GM21717 (cell line): ENCODE data around the gene CD37.
"Not testable (repeated sequence)": the region's sequence is repeated elsewhere in the genome, so short reads cannot be mapped to it uniquely, and the experiment has no call there.

Experiments
- ATAC-seq: cut with Tn5 transposase; IDR thresholded peaks from one replicate; pipeline ENCODE4 v1.9.1; 2021; ENCODE audit warnings: mild to moderate bottlenecking, moderate library complexity; ENCODE audit not compliant: unreplicated experiment

Gene CD37, protein sequence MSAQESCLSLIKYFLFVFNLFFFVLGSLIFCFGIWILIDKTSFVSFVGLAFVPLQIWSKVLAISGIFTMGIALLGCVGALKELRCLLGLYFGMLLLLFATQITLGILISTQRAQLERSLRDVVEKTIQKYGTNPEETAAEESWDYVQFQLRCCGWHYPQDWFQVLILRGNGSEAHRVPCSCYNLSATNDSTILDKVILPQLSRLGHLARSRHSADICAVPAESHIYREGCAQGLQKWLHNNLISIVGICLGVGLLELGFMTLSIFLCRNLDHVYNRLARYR

DNA sequence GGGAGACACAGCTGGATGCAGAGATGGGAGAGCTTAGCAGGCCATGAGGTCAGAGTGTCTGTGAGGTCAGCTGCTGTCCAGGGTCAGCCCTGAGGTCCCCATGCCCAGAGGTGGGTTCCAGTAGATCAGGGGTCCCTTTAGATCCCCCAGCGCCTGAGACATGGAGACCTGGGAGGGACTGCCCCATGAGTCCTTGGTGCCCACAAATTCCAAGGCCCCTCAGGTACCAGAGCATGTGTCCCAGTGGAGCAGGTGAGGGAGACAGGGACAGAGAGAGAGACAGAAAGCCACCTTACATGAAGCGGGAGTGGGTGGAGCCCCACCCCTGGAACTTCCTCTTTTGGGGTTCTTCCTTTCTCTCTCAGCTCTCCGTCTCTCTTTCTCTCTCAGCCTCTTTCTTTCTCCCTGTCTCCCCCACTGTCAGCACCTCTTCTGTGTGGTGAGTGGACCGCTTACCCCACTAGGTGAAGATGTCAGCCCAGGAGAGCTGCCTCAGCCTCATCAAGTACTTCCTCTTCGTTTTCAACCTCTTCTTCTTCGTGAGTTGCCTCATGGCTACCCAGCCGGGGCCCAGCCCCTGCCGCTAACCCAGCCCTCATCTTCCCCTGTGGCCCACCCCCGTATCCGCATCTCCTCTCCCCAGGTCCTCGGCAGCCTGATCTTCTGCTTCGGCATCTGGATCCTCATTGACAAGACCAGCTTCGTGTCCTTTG lies at the start of gene CD37:
Gene CD37, plus strand, starts transcription at position 336 of the 713 bp plus-strand sequence. Its CDS starts 135 bp downstream, at position 471.
- ATAC-seq = no peak

DNA sequence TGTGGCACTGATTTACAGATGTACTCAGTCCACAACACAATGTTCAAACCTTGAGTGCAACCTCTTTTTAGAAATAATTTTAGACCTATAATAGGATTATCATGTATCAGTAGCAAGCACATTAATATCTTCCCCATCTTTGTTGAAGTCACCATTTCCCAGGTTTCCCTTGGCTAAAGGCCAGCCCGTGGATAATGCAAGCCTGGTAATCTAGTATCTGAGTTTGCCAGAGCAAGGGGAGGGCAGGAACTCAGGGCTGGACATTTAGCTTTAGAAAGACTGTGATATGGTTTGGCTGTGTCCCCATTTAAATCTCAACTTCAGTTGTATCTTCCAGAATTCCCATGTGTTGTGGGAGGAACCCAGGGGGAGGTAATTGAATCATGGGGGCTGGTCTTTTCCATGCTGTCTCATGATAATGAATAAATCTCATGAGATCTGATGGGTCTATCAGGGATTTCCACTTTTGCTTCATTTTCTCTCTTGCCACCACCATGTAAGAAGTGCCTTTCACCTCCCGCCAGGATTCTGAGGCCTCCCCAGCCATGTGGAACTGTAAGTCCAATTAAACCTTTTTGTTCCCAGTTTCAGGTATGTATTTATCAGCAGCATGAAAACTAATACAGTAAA lies 48.0 kb upstream of the CD37 start:
- no peak for ATAC-seq

DNA sequence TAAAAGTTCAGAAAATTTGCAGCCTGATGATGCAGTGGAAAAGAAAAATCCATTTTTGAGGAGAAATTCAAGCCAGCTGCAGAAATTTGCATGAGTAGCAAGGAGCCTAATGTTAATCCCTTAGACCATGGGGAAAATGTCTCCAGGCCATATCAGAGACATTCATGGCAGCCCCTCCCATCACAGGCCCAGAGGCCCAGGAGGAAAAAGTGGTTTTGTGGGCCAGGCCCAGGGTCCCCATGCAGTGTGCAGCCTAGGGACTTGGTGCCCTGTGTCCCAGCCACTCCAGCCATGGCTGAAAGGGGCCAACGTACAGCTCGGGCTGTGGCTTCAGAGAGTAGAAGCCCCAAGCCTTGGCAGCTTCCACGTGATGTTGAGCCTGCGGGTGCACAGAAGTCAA lies 47.0 kb upstream of the CD37 start:
- not testable (repeated sequence) for ATAC-seq

DNA sequence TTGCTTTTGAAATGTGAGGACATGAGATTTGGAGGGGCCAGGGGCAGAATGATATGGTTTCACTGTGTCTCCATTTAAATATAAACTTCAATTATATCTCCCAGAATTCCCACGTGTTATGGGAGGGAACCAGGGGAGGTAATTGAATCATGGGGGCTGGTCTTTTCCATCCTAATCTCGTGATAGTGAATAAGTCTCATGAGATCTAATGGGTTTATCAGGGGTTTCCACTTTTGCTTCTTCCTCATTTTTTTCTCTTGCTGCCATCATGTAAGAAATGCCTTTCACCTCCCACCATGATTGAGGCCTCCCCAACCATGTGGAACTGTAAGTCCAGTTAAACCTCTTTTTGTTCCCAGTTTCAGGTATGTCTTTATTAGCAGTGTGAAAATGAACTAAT lies 45.9 kb upstream of the CD37 start:
- not testable (repeated sequence) for ATAC-seq

DNA sequence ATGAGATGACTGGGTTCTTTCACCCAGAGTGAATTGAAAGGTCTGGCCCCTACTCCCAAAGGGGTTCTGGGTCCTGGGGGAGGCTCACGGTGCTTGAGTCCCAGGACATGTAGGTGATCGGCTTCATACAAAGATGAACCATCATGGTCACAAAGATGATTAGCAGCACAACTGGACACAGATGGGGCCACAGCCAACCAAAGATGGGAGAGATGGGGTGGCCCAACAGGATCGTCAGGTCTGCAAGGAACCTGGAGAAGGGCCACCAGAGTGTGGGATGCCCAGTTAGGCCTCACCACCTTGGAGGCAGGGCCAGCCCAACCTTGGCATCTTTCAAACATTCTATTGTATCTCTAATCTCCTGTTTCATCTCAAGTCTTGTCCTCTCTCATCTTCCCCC lies 44.7 kb upstream of the CD37 start:
- no peak for ATAC-seq

DNA sequence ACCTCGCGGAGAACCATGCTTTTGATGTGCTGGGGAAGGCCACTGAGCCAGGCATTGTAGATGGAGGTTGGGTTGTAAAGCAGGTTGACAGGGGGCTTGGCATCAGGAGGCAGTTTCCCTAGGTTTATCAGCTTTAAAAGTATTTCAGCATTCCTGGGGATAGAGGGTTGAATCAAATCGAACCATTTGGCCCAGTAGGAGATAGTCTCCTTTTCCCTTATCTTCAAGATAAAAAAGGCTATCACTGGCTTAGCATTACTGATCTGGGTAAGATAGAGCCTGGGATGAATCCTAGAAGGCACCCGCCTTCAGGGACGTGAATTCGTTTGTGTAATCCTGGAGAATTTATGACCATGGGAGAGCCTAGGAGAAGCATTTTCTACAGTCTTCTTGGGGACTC lies 40.8 kb upstream of the CD37 start:
- no peak for ATAC-seq

DNA sequence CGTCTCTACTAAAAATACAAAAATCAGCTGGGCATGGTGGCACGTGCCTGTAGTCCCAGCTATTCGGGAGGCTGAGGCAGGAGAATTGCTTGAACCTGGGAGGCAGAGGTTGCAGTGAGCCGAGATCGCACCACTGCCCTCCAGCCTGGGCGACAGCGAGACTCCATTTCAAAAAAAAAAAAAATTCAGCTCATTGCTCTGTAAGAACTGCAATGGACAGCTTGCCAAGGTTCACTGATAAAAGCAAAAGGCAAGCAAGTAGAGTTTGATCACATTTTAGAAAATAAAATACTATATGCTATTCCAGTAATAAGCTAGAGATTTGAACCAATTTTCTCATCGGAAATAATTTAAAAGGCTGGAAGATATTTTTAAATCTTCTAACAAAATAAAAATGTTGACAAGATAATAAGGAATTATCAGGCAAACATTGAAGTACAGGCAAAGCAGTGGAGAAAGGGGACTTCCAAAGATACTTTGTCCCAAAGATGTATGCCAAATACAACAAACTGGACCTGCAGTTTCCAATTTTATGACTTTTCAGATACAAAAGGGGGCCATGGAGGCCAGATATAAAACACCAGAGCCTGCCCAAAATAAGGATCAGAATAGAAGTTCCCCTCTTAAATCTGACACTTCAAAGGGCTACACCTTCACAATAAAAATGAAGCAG lies 39.9 kb upstream of the CD37 start:
- no peak for ATAC-seq

DNA sequence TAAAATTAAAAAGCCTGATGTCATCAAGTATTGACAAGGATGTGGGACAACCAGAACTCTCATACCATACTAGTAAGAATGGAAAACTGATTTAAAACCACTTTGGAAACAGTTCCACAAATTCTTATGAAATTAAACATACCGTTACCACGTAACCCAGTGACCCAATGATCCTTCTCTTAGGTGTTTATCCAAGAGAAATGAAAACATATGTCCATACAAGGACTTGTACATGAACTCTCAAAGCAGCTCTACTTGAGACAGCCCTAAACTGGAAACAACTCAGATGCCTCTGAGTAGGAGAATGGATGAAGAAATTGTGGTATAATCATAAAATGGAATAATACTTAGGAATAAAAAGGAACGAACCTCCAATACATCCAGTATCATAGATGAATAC lies 37.8 kb upstream of the CD37 start:
- no peak for ATAC-seq

DNA sequence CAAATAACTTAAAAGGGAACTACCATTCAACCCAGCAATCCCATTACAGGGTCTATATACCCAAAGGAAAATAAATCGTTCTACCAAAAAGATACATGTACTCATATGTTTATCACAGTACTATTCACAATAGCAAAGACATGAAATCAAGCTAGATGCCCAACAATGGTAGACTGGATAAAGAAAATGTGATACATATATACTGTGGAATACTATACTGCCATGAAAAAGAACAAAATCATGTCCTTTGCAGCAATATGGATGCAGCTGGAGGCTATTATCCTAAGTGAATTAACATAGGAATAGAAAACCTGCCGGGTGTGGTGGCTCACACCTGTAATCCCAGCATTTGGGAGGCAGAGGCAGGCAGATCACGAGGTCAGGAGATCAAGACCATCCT lies 36.6 kb upstream of the CD37 start:
- ATAC-seq = not testable (repeated sequence)

DNA sequence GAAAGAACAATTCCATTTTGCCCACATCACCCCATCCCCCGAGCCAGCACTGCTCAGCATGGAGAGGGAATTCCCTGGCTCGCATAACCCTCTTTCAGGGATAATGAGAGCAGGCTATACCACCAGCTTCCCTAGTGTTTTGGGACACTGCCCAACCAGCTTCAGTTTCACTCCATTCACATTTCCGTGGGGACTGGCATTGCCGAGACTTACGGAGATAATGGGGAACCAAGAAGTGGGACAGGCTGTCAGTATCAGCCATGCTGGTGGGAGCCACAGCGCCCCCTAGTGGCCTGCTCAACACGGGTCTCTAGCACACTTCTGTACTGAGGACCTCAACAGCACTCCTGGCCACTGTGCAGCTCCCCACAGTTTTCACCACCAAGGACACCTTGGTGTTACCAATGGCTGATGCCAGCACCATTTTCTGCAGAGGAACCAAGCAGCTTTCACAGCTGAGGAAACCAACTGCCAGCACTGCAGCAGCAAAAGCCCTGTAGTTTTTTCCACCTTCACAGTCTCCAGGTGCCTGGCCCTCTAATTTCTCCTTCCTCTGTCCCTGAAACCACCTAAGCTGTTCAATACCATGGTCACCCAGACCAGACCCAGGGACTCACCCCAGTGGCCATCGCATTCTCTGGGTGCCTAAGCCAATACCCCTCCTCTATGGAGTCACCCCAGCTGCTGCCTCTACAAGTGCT lies 33.9 kb upstream of the CD37 start:
- ATAC-seq = no peak

DNA sequence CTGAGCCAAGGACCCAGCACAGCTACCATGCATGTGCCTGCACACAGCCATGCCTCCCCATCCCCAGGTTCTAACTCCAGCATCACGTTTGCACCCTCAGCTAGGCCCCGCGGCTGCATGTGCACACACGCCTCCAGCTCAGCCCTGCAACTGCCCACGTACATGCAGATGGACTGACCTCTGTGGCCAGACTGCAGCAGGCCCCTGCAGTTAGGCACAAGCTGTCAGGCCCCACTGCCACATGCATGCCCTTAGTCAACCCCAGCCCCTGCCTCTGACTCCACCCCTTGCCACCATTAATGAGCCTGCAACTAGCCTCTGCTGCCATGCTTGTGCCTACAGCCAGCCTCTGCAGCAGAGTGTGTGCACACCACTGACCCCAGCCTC lies 33.3 kb upstream of the CD37 start:
- no peak for ATAC-seq

DNA sequence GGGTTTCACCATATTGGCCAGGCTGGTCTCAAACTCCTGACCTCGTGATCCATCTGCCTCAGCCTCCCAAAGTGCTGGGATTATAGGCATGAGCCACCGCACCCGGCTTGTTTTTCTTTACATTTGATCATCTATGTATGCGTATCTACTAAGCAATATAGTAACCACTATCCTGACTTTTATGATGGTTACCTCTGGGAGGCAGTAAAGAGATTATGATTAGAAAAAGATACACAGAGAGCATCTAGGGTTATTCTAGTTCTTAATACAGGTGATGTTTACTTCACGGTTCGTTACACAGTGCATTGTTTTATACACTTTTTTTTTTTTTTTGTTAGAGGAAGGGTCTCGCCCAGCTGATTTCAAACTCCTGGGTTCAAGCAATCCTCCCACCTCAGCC lies 28.5 kb upstream of the CD37 start:
- ATAC-seq = not testable (repeated sequence)

DNA sequence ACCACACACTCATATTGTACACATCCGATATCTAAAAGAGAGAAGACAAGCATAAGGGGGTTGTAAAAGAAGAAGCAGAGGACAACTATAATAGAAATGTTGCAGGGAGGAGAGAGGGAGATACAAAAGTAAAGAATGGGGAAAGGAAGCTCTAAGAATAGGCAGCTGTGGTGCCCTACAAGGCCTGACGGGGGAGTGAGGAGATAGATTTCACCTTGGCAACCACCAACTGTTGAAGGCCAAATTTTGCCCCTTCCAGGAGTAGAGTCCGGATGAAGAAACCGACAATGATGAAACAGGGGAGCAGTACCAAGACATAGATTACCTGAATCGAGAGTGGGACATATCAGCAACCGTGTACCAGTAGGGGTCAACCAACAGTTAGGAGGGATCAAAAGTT lies 26.1 kb upstream of the CD37 start:
- ATAC-seq = no peak

DNA sequence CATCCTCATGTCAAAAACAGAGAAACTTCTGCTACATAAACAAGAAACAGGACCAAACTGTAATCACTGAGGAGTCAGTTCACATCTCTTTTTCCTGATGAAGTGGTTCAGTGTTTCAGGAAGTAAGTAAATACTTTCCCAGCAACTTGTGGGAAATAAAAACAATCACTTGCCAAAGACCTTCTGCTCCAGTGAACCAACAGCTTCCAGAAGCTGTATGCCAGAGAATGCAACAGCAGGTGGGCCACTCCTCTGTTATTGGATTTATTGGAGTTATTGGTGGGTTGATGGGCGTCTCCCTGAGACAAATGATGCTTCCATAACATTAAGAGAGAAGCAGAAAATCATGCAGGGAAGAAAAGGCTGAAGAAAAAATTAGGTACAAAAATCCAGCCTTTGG lies 20.1 kb upstream of the CD37 start:
- ATAC-seq = no peak

DNA sequence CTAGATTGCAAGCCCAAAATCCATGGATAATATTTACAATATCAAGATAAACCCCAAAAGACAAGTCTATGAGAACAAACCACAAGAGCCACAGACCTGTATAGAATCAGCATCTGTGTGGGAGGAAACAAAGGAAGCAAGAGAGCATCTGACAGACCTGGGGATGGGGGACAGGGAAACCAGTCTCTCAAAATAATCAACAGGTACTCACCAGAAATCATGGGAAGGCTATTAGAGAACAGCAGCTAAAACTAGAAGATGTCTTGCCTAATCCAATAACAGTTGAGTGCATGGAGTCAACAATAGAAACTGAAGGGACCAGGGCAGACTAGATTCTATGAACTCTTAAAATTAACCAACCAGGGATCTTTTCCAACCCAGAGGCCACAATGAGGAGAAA lies 18.9 kb upstream of the CD37 start:
- ATAC-seq = no peak

DNA sequence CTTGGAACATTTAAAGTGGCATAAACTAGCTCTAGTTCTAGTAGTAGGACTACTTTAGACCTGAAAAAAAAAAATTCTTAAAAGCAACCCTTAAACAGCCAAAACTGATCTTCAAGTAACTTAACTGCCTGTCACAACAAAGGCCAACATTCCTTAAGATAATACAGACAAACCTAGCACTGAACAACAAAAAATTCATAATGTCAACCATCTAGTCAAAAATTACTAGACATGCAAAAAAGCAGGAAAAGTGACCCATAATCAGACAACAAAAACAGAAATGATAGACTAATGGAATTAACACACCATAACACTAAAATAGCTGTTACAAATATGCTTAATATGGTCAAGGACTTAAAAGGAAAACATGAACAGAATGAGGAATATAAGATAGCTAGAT lies 16.9 kb upstream of the CD37 start:
- ATAC-seq = no peak

DNA sequence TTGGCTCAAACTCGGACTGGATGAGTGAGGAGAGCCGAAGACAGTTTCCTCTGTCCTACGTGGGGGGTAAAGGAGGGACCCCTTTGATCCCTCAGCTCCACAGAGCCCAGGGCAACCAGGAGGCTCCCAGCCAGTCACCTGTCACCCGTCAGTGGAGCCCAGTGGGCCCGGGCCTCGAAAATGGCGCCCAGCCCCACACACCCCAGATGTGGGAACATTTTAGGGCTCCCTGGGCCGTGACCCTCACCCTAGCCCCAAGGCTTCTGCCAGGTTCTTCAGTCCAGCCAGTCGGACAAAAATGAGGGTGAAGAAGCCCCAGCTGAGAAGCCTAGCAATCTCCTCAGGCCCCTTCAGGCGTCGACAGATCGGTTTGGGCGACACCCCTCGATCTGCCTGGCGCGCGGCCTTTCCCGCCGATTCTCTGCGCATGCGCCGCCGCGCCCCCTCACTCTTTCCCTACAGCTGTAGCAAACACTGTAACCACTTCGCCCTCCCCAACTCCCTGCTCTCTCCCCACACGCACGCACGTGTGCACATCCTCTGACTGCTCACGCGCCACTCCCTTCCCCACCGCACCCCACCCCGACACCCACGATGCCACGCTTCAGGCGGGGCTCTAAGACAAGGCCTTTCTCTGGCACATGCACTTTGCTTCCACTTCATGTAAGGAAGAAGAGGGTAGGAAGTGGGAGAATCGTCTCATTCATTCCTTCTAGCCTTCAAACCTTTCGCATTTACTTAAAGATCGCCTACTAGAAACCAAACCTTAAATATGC lies 10.2 kb upstream of the CD37 start, which contains the start of gene SLC6A16:
Gene SLC6A16, minus strand, starts transcription at position 391 of the 776 bp plus-strand sequence. CDS start 13,844 bp downstream, outside the sequence.
- no peak for ATAC-seq

DNA sequence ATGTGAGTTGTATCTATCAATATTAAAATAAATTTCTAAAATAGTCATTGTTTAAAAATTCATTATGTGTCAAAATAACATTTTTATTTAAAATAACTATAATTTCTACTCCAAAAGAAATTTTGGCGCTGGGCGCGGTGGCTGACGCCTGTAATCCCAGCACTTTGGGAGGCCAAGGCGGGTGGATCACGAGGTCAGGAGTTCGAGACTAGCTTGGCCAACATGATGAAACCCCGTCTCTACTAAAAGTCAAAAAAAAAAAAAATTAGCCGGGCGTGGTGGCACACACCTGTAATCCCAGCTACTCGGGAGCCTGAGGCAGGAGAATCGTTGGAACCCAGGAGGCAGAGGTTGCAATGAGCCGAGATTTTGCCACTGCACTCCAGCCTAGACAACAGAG lies 9.4 kb upstream of the CD37 start:
- not testable (repeated sequence) for ATAC-seq

DNA sequence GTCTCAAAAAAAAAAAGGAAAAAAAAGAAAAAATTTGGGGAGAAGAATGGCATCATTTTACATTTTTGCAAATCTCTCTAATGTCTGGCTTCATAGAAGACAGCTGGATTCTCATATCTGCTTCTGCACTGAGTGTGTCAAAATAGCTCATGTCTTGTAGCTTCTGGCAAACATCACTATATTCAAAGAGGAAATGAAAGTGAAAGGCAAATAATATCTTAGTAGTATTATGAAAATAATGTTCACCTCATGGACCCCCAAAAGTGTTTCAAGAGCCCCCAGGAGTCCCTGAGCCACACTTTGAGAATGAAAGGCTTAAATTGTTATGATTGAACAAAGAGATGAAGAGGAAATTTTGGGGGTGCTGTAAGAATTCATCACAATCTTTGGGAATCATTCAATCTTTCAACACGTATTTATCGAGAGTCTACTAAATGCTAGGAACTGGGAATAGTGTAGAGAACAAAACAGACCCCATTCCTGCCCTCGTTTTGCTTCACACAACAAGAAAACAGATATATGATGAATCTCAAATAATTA lies 9.0 kb upstream of the CD37 start:
- ATAC-seq = no peak
